Measurements from ENCODE around the gene NFATC2.
"Not testable (repeated sequence)": the region's sequence is repeated elsewhere in the genome, so short reads cannot be mapped to it uniquely, and the experiment has no call there.

The NFATC2 gene

GRCh38 chr20:51470499-51470820, 72.1 kb downstream of the NFATC2 start:
- no peak for DNase-seq (ENCODE audit: low spot score)

- no peak for DNase-seq (ENCODE audit: low spot score)
Measured at GRCh38 chr20:51469578-51470498, 72.7 kb downstream of the NFATC2 start.

GRCh38 chr20:51469046-51469445, 73.5 kb downstream of the NFATC2 start:
- DNase-seq (ENCODE audit: low spot score) = no peak

GRCh38 chr20:51468636-51469035, 73.9 kb downstream of the NFATC2 start:
- no peak for DNase-seq (ENCODE audit: low spot score)

GRCh38 chr20:51467956-51468626, 74.4 kb downstream of the NFATC2 start:
- no peak for DNase-seq (ENCODE audit: low spot score)

GRCh38 chr20:51463998-51464397, 78.5 kb downstream of the NFATC2 start:
- DNase-seq (ENCODE audit: low spot score) = no peak

- DNase-seq (ENCODE audit: low spot score) = no peak
Measured at GRCh38 chr20:51463560-51463959, 79.0 kb downstream of the NFATC2 start.

GRCh38 chr20:51462566-51463276, 79.8 kb downstream of the NFATC2 start:
- no peak for DNase-seq (ENCODE audit: low spot score)

GRCh38 chr20:51461846-51462245, 80.7 kb downstream of the NFATC2 start:
- DNase-seq (ENCODE audit: low spot score) = not testable (repeated sequence)

- no peak for DNase-seq (ENCODE audit: low spot score)
Measured at GRCh38 chr20:51461306-51461705, 81.2 kb downstream of the NFATC2 start.

GRCh38 chr20:51460569-51461265, 81.8 kb downstream of the NFATC2 start:
- no peak for DNase-seq (ENCODE audit: low spot score)

GRCh38 chr20:51460163-51460562, 82.4 kb downstream of the NFATC2 start:
- DNase-seq (ENCODE audit: low spot score) = no peak

GRCh38 chr20:51458751-51459439, 83.6 kb downstream of the NFATC2 start:
- DNase-seq (ENCODE audit: low spot score) = no peak

GRCh38 chr20:51457533-51457932, 85.0 kb downstream of the NFATC2 start:
- no peak for DNase-seq (ENCODE audit: low spot score)

- DNase-seq (ENCODE audit: low spot score) = peak; percentile 82
Measured at GRCh38 chr20:51456511-51457509, 85.7 kb downstream of the NFATC2 start.

GRCh38 chr20:51454250-51454865, 88.2 kb downstream of the NFATC2 start:
- DNase-seq (ENCODE audit: low spot score) = no peak

GRCh38 chr20:51452734-51453365, 89.7 kb downstream of the NFATC2 start:
- DNase-seq (ENCODE audit: low spot score) = no peak

- no peak for DNase-seq (ENCODE audit: low spot score)
Measured at GRCh38 chr20:51452091-51452613, 90.4 kb downstream of the NFATC2 start.

- no peak for DNase-seq (ENCODE audit: low spot score)
Measured at GRCh38 chr20:51451484-51451883, 91.0 kb downstream of the NFATC2 start.
